RPMI7951 (cell line): ENCODE data around the gene ADH7. TPM values are rescaled to one million over a fixed set of nuclear protein-coding genes. Genes with fewer than 3 reads are reported as not detected.
A peak's percentile ranks its signal among the peaks of the same experiment; 100 is the strongest.

Experiments
- DNase-seq: peaks from one replicate; pipeline ENCODE4 v3.0.0-alpha.2; 2012; ENCODE audit warnings: low read depth
- total RNA-seq: library from RNA; depleted of rRNA; stranded (reverse); fragments of >200 nt; shearing (Covaris generic); gene quantifications from 2 replicates; pipeline ENCODE4 v1.2.3, GENCODE V29; 2014; rRNA removed

Gene ADH7
- not detected in 2 replicates for total RNA-seq

- DNase-seq: no peak
Measured at GRCh38 chr4:99435154-99435553, at the start of gene ADH7. TSS of gene ADH7 (minus strand) at chr4:99435342. CDS start at chr4:99435233, 109 bp downstream.

DNA sequence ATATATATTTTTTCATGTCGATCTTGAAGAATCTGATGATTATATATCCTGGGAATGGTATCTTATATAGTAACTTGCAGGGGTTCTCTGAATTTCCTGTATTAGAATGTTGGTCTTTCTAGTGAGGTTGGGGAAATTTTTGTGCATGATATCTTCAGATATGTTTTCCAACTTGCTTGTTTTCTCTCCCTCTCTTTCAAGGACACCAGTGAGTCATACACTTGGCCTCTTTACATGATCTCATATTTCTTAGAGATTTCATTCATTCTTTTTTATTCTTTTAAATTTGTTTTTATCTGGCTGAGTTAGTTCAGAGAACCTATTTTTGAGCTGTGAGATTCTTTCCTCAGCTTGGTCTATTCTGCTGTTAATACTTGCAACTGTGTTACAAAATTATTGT, 48.5 kb upstream of the ADH7 start:
- no peak for DNase-seq

DNA sequence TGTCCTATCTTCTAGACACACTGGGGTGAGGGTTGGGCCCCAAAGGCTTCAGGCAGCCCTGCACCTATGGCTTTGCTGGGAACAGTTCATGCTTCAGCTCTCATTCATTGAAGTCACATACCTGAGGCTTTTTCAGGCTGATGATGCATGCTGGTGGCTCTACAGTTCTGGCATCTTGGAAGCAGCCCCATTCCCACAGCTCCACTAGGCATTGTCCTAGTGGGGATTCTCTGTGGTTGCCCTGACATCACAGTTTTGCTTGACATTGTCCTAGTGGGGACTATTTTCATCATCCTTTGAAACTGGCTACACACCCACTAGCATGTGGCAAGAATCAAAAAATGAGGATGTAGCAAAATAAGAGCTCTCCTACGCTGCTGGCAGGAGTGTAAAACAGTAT, 38.0 kb upstream of the ADH7 start:
- peak; percentile 9 for DNase-seq

GRCh38 chr4:99471896-99472295, 36.8 kb upstream of the ADH7 start:
- DNase-seq: no peak

DNA sequence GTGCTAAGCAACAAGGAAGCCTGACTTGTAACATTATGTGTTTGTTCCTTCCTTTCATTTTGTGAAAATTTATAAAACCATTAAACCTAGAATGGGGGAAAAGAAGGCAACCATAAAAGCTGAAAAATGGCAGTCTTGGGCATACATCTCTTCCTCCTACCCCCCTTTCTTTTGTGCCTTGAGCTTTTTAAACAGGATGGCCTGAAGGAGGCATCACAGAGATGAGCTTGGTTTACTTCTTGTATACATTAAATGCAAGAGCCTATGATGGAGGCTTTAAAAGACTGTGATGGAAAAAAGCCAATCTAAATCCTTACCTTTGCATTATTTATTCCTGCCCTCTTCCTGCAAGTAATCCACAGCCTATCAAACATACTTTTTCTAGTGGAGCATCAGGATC, 36.2 kb upstream of the ADH7 start:
- DNase-seq: no peak

DNA sequence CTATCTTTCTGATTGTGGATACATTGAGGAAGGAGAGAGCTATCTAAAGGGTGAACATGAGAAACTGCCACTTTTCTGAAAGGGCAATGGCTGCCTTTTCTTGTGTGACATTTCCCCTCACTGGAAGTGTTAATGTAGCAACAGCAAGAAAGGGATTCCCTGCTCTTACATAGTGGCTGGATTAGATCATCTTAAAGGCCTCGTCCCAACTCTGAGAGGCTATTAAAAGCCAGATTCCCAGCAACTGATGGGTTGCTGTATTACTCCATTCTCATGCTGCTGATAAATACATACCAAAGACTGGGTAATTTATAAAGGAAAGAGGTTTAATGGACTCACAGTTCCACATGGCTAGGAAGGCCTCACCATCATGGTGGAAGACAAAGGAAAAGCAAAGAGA, 33.7 kb upstream of the ADH7 start:
- no peak for DNase-seq

GRCh38 chr4:99467887-99468286, 32.7 kb upstream of the ADH7 start:
- DNase-seq: no peak

DNA sequence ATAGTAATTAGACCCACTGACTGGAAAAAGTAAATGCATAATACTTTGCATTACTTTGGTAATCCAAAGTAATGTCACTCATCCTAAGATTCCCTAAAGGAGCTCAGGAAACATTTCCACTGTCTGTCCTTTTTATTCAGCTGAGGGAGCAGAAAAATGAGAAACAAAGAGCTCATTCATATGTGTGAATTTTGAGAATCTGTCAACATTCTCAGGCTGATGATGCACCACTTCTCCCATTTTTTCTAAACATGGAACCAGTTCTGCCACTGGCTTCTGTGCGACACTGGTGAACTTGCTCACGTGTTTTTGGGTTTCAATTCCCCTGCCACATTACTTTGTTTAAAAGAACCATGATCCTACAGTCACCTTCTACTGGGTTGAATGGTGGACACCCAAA, 28.4 kb upstream of the ADH7 start:
- DNase-seq: no peak

DNA sequence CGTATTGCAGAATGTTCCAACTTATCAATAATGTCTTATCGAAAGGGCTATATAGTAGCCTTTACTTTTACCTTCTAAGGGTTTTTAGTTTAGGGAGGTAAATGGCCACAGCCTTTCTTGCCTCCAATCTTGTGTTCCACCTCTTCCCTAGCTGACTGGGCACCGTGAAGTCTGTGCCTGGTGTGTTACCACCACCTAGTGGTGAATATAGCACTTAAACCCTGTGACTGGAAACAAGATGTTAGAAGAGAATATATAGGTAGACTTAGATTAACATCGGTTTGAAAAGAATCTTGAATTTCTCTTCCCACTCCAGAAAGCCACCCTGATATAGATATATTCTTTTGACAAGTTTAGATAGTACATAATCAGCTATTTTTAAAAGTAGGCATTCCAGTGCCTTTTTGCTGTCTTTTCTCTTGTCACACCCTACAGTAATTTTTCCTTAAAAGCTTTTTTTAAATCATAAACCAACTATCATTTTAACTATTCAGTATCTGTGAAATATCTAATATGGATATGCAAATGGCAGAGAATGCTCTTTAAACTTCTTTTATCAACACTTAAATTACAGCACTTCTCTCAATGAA, 27.8 kb upstream of the ADH7 start:
- DNase-seq: peak; percentile 59

DNA sequence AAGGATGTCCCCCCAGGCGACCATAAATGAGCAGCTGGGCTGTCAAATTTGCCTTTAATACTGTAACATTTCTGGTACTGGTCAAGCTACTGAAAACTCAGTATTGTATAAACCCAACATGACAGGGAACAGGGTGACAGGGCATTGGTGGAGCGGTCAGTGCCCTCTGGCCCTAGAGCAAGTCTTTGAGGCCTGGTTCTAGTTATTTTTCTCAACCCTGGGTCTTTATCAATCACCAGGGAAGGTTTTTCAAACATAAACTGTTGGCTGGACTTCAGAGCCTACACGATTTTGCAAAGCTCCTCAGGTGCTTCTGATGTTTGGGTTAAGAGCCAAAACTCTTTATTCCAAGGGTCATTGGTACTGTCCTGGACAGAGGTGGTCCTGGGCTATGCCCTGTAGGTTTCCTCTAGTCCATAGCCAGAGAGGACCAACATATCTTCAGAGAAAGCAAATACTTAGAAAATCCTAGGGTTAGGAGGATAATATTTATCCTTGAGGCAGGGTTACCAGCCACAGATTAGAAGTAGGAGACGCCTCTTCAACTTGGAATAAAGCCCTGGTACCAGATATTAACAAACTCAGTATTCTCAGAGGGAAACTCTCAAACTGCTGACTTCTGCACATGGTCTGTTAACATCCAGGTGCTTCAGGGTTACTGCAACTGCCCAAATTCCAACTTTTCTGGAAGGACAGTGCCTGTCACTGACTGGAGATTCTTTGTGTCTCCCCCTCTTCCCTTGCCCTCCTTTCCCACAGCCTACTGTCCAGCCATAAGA, 26.7 kb upstream of the ADH7 start:
- DNase-seq: no peak

DNA sequence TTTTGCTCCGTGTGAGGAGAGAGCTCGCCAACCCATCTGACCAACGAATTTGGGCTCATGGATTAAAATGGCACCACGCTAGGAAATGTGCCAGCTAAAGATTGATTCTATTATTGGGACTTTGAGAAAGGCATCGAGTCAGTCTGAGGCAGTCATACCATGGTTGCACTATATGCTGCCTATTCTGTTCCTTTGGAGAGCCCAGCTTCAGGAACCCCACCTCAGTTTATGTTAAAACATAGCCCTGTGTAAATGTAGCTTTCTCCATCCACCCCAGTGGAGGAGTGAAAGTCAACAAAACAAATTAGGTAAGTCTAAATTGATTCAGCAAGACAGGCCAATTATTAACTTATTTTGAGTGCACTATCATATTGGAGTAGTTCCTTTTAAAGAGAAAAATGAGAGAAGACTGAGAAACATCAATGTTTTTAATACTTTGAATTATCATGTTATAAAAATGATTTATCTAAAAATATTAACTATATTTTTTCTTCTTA, 24.5 kb upstream of the ADH7 start:
- no peak for DNase-seq

DNA sequence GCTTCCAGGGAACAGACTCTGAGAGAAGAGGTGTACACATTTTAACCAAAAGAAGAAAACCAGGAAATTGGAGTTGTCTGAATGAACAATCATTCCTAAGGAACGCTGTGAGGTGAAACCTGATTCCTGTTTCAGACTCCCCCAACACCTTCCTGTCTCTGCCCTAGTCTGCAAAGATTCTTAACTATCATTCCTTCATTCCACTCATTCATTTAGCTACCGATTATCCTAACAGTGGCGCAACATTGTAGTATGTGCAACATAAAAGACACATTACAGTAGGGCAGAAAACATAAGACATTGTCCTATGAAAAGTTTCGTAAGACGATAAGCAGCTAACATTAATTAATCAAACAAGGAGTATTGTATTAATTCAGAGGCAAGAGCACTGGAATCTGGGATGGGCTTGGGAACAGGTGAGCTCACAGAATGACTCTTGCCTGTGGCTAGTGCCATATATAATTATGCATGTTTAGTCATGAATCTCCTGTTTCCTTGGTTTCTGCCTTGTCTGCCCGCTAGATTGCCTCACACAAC, 23.8 kb upstream of the ADH7 start:
- no peak for DNase-seq

- no peak for DNase-seq
Measured at GRCh38 chr4:99457676-99458075, 22.5 kb upstream of the ADH7 start.

GRCh38 chr4:99457270-99457669, 22.1 kb upstream of the ADH7 start:
- peak; percentile 28 for DNase-seq

DNA sequence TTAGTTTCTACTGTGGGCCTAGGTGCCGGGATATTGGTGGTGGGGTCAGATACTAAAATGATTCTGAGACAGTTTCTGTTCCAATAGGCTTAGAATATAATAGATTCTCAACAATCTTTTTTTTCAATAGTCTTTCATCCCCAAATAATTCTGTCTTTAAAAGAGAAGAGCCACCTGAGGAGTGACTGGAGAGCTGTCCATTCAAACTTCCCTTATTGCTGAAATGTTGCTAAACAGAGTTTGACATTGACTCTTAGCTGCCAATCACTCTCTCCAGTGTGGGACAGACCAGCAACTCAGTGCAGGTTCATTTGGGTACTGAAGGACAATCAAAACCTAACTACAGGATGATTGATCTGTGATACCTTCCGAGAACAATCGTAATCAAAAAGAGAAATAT, 12.4 kb upstream of the ADH7 start:
- no peak for DNase-seq

DNA sequence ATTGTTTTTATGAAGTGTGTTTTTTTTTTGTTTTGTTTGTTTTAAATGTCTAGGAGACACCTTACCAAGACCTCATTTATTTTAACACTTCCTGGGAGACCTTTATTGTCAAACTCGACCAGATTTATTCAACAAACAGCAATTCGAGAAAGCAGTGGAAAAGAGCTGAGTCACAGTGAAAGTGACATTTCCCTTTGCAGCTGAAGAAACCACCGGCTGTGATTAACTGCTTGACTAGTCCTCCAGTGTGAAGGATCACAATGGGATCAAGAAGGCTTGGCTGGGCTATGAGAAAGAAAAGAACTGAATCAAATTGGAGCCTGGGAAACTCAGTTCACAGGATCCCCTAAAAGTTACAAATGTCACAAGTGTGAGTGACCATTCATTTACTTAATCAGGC, 11.9 kb upstream of the ADH7 start:
- DNase-seq: peak; percentile 71

GRCh38 chr4:99438405-99438780, 3.3 kb upstream of the ADH7 start:
- DNase-seq: no peak

DNA sequence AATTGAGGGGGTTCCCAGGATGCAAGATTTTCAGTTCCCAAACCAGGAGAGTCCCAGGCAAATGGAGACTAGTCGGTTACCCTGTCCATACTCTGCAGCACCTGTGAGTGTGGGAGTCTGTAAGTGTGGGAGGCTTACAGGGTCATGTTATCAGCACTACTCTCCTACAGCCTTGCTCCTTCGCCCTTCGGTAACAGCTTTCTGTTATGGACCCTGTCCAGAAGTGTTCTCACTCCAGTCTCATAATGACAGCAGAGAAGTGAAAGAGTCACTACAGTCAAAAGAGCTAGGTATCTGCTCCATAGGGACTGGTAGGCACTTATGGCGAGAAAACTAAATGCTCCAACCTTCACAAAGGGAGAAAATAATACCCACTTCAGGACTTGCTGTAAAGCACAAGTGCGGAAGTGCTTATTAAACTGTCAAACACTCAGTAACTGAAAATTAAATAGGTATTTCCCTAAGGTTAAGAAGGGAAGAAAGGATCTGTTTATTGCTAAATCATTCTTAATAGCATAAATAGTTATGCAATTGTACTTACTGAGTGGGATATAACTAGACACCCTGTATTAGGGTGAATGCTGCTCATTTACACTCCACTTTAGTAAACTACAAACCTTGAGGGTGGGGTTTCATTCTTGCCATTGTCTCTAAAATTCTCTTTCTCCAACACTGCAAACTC, 2.7 kb upstream of the ADH7 start:
- no peak for DNase-seq

- no peak for DNase-seq
Measured at GRCh38 chr4:99436976-99437722, 2.0 kb upstream of the ADH7 start.

DNA sequence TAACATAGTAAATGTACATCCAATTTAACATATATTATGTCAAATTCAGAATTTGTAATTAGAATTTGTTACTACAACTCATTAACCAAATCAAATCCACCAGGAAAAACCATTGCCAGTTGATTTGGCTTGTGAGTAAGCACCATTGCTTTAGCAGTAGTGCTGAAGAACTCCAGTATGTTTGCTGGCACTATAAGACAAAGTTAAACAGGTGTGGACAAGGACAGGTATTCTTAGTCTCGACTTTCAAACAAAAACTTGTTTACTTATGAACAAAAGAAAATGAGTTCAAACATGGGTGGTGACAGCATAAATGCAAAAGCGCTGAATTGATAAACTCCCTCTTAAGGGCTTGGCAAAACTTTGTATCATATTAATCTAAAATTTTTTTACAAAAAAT, 1.3 kb upstream of the ADH7 start:
- no peak for DNase-seq

- DNase-seq: no peak
Measured at GRCh38 chr4:99430106-99430505, 5.0 kb downstream of the ADH7 start.

- no peak for DNase-seq
Measured at GRCh38 chr4:99417125-99417524, 18.0 kb downstream of the ADH7 start.
